ENCODE results near the gene HAO1. TPM values are rescaled to one million over a fixed set of nuclear protein-coding genes. Genes with fewer than 3 reads are reported as not detected.
"Not testable (repeated sequence)": the region's sequence is repeated elsewhere in the genome, so short reads cannot be mapped to it uniquely, and the experiment has no call there.

HAO1 gene
- total RNA-seq, 2 experiments from 2014 or later = not detected

DNA sequence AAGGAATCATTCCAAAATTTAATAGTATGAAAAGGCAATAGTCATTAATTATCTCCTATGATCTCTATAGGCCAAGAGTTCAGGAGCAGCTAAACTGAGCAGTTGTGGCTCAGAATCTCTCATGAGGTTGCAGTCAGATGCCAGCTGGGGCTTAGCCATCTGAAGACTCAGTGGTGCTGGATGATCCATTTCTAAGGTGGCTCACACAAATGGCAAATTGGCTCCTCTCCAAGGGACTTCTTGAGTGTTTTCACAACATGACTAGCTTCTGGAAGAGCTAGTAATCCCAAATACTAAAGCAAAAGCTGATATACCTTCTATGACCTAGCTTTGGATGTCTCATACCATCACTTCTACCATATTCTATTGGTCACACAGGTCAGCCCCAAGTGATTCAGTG is 104.2 kb downstream of the HAO1 start:
- Mint-ChIP-seq H3K4me3 (no peak overlapping the region), H3K4me1 (no peaks in the 10 kb centered on the region), H3K27ac (no peak overlapping the region), H3K27me3 (no peaks in the 10 kb centered on the region), H3K9me3 (peaks cover 11% of the 10 kb centered on the region), H3K36me3 (ENCODE audit: low read depth) (no peaks in the 10 kb centered on the region)
- CTCF ChIA-PET = interaction anchor here (1.5 kb wide), 1 partner anchor 11 kb away, joined by 4 read pairs; no protein-coding TSS in a partner anchor
- POLR2A ChIA-PET = no interaction called here
- no peak for DNase-seq

DNA sequence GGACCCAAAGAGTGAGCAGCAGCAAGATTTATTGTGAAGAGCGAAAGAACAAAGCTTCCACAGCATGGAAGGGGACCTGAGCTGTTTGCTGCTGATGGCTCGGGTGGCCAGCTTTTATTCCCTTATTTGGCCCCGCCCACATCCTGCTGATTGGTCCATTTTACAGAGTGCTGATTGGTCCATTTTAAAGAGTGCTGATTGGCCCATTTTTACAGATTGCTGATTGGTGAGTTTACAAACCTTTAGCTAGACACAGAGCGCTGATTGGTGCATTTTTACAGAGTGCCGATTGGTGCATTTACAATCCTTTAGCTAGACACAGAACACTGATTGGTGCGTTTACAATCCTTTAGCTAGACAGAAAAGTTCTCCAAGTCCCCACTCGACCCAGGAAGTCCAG is 105.8 kb downstream of the HAO1 start:
- DNase-seq; H3K4me1 Mint-ChIP-seq; CTCF ChIA-PET; POLR2A ChIA-PET; H3K4me3 Mint-ChIP-seq; H3K27me3 Mint-ChIP-seq; H3K27ac Mint-ChIP-seq; H3K36me3 Mint-ChIP-seq (ENCODE audit: low read depth): not testable (repeated sequence)
- H3K9me3 Mint-ChIP-seq = peaks cover 11% of the 10 kb centered on the region

Other genes starting within 250 kb of the HAO1 start
- 10 to 100 TPM; 41.4 to 44.8 TPM for gene TMX4, start 79.3 kb upstream of the HAO1 start, total RNA-seq
- gene PLCB1, start 191.8 kb upstream of the HAO1 start, total RNA-seq = 1 to 10 TPM; 1.0 to 1.2 TPM